ENCODE measurements around the gene CORO2A. TPM values are rescaled to one million over a fixed set of nuclear protein-coding genes. Genes with fewer than 3 reads are reported as not detected.

The CORO2A gene
- total and polyA plus RNA-seq, 2 of the 13 experiments (the other 11 are each of a cell fraction or from before 2014, with no cell fraction given) = 14.4 to 15.3 TPM

- TF ChIP-seq ZBTB49 (CRISPR knock-in tag; IDR thresholded peaks at IDR 0.05; ENCODE audit: borderline replicate concordance) = no peak
- no peak for TF ChIP-seq ZNF407 (CRISPR knock-in tag; IDR thresholded peaks at IDR 0.05; ENCODE audit: not compliant biosample characterization)
- TF ChIP-seq KDM1A (CRISPR knock-in tag; IDR thresholded peaks at IDR 0.05) = no peak
- TF ChIP-seq ZNF142 (CRISPR knock-in tag; IDR thresholded peaks at IDR 0.05) = no peak
Observed at GRCh38 chr9:98146101-98146991, 46.1 kb downstream of the CORO2A start (continued).

Data from HepG2 (cell line).